Stimulated activated CD4-positive, alpha-beta T cell treated with anti-CD3 and anti-CD28 coated beads, Interleukin-4, amount 100 ng/mL, for 24 hours (primary cell): ENCODE measurements around the gene TIGD1.
"Not testable (repeated sequence)": the region's sequence is repeated elsewhere in the genome, so short reads cannot be mapped to it uniquely, and the experiment has no call there.

Experiments
- DNase-seq: peaks from one replicate; pipeline ENCODE4 v3.0.0-alpha.2; 2020

TIGD1 gene

DNA sequence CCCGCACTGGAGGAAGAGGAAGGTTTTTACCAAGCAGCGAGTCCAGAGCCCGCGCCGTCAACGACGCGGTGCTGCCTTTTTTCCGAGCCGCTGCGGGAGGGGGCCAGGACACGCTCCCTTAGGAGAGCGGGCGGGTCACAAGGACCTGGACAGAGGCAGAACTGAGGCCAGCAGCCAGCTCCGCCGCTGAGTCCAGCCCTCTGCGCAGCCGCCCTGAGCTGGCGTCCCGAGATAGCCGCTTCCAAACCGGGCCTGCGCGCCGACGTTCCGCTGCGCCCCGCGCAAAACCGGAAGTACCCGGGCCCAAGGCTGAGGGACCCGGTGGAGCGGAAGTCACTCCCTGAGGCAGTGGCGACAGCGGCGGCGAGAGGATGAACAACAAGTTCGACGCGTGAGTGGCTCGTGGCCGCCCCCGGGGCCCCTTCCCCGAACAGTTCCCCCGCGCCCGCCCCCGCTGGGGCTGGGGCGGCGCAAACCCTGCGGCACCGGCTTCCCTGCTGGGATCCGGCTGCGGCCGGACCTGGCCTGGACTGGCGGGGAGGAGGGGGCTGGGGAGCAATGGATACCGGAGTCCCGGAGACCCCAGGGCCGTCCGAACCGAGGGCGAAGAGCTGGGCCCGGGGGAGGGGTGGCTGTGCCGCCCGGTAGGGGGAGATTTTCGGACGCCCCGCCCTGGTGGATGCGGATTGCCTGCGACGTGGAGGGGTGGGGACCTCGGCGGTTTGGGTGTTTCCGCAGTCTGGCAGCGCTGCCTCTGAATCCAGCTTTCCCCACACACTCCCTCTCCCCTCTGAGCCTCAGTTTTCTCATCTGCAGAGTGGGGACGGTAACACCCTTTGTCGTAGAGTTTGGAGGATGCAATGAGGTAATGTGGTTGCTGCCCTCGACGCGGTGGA lies at the start of gene TIGD1, which contains the start of gene EIF4E2:
Gene TIGD1, minus strand, starts transcription at position 204 of the 896 bp plus-strand sequence. CDS start 675 bp downstream, outside the sequence.
Gene EIF4E2, plus strand, starts transcription at position 336 of the 896 bp plus-strand sequence. Its CDS starts 36 bp downstream, at position 372.
- peak; percentile 94 for DNase-seq

DNA sequence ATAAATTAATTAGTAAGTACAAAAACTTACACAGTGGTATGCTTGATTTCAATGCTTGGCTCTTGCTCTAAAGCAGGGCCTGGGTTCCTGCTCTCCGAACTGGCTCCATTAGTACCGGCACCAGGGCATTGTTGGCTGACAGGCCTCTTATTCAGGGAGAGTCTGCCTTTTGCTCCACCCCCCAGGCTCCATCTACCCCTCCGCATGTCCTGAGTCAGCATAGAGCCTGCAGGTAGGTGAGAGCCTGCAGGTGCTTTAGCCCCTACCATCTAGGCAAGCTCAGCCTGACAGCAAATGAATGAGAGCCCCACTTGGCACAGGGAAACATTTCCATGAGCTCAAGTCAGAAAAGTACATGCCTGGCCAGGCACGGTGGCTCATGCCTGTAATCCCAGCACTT lies 47.9 kb upstream of the TIGD1 start:
- DNase-seq, result no peak

DNA sequence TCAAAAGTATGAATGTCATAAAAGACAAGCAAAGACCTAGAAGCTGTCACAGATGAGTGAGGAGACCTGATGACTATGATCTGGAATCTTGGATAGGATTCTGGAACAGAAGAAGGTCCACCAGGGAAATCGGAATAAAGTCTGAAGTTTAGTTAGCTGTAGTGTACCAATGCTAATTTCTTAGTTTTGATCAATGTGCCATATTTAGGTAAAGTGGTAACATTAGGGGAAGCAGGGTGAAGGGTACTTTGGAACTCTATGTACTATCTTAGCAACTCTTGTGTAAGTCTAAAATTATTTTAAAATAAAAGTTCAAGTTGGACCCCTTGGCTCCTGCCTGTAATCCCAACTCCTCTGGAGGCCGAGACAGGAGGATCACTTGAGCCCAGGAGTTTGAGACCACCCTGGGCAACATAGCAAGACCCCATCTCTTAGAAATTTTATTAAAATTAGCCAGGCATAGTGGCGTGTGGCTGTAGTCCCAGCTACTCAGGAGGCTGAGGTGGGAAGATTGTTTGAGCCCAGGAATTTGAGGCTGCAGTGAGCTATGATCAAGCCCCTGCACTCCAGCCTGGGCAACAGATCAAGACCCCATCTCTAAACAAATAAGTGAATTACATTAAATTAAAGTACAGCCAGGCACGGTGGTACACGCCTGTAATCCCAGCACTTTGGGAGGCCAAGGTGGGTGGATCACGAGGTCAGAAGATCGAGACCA lies 47.2 kb upstream of the TIGD1 start:
- no peak for DNase-seq

DNA sequence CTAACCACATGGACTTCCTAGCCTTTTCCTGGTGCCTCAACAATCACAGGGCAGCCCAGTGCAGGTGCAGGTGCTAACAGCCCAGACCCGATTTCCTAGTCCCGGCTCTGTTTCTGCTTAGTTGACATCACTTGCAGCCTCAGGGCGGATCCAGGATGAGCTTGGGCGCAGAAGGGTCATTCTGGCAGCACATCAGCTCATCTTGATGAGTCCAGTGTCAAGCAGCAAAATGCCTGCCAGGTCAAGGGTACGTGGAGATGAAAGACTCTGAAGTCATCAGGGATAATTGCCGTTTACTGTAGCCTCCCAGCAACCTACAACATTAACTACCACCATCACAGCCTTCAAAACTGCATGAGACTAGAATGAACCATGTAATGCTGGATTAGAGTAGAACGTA lies 43.6 kb upstream of the TIGD1 start:
- no peak for DNase-seq

DNA sequence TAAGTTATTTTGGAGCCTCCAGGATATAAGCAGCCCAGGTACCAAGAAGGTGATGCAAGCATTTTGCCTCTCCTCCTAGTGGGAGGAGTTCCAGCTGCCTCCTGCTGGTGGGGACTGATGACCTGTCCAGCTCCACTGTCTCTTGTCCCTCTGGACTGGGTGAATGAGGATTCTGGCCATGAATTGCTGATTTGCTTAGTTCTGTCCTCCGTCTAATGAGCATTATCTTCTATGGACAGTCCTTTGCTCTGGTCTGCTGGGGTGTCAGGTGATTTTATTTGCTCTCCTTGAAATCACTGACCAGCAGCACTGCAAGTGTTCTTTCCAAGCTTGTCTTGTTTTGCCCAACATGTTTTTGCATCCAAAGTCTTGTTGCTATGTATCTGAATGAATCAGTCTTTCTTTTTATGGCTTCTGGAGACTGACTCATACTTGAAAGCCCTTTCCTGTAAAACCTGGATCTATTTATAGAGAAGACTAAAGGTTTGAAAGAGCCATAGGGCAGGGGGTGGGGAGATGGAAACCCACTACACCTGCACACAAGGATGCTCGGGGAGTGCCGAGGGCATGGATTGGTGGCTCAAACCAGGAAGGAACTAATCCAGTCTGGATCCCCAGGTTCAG lies 42.5 kb upstream of the TIGD1 start:
- DNase-seq, result no peak

DNA sequence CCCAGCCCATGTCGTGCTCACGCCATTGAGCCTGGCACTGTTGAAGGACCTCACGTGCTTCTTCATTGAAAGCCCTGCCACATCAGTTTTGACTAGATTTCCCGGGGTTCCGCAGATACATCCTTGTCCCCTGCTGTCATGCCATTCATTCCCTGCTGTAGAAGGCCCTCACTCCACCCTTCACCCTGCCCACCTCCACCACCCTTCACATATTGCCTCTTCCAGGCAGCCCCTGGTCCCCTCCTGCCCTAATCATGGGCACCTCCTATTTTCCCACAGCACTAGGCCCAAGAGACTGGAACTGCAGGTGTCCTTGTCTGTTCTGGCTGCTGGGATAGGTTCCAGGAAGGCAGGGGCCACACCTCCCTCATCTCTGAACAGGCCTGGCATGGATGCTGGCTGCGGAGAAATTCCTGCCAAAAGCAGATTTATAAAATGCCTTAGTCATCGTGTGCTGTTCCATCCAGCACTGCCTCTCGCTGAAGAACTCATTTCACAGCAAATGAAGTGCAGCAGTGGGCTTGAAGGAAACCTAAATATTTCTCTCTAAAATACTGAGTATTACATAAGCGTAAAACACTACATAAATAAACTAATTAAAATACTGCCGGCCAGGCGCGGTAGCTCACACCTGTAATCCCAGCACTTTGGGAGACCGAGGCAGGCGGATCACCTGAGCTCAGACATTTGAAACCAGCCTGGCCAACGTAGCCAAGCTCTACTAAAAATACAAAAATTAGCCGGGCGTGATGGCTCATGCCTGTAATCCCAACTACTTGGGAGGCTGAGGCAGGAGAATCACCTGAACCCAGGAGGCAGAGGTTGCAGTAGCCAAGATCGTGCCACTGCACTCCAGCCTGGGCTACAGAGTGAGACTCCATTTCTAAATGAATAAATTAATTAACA lies 38.6 kb upstream of the TIGD1 start:
- DNase-seq, result no peak

DNA sequence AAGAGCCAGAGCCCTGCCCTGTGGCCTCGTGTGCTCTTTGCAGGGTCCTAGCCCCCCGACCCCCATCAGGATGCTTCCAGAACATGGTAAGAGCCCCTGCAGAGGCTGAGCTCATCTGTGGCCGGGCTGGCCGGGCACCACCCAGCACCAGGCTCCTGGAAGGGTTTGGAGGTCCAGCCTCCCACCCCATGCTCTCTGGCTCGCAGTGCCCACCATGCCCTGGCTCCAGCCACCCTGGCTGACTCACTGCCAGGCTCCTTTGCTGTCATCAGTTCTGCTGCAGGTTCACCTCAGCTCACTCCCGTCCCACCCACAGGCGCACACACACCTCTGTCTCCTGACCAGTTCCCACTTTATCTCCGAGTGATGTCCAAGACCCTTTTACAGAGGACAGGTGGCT lies 37.7 kb upstream of the TIGD1 start:
- DNase-seq, result no peak

DNA sequence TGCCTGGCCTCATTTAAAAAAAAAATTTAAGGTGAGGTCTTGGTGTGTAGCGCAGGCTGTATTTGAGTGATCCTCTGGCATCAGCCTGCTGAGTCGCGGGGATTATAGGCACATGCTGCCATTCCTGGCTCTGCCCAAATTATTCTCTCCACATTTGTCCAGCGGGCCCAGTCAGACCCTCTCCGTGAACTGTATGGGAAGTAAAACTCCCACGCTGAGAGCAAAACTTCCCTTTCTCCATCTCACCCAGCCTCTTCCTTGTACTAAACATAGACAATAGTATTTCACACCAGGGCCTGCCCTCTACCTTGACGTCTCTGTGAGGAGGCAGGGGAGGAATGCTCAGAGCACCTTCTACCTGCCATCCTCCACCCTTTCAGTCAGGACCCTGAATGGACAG lies 37.2 kb upstream of the TIGD1 start:
- DNase-seq, result no peak

DNA sequence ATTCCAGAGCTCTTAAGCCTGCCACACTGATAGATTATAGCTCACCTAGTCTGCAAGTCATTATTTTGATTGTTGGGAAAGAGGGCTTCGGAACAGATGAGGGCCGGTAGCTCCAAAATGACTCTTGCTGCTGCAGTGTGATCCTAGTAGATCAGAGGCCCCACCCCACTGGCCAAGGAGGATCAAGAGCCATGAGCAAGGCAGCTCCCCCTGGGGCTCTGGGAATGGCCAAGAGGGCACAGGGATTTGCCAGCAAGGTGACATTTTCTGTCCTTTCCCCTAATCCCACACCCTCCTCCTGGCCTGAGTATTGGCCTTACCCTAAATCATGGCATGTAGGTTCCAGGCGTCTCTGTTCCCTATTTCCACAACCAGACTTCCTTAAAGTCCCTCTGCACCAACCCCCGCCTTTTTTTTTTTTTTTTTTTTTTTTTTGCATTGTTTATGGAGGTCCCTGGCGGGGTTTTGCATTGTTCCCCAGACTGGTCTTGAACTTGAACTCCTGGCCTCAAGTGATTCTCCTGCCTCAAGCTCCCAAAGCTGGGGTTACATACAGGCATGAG lies 36.7 kb upstream of the TIGD1 start:
- no peak for DNase-seq

DNA sequence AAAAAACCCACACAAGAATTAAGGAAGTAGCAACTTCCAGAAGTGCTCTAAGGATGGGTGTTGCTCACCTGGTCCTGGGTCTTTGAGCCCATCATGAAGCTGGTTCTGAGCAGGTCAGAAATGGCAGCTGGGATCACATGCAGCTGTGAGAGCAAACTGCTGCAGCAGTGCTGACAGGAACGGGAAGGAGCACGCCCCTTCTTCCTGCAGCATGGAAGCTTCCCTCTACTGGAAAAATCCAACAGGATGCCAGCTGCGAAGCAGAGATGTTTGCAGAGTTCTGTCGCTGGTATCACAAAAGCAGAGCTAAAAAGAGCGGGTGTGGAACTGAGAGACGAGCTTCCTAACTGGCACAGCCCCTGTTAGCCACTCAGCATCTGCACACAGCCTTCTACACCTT lies 33.9 kb upstream of the TIGD1 start:
- no peak for DNase-seq

DNA sequence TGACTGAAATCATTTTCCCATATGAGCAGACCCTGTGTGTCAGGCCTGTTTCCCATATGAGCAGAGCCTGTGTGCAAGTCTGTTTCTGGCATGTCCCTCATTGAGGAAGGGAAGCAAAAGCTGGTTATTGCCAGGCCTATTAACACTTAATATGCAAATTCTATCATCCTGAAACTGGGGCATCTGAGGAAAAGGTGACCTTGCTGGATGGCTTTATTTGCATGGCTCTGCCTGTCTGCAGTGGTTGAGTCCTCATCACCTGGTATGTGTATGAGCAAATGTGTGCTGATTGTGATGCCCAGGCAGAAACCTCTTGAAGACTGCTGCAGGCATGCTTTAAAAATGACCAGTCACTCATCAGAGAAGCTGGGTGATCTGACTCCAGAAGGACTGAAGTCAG lies 31.4 kb upstream of the TIGD1 start:
- no peak for DNase-seq

DNA sequence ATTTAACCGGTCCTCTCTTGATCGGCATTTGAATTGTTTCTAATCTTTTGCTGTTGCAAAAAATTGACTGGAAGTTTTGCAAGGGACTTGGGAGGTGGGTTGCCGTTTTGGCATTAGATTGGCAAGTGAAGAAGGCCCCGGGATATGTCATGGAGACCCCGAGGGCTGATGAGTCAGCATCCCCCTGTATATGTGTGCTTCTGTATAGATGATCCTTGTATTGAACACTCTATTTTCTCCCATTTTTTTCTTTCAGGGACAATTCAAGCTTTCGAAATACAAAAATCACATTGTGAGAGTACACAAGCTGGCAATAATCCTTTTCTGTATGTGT lies 30.3 kb upstream of the TIGD1 start:
- no peak for DNase-seq

DNA sequence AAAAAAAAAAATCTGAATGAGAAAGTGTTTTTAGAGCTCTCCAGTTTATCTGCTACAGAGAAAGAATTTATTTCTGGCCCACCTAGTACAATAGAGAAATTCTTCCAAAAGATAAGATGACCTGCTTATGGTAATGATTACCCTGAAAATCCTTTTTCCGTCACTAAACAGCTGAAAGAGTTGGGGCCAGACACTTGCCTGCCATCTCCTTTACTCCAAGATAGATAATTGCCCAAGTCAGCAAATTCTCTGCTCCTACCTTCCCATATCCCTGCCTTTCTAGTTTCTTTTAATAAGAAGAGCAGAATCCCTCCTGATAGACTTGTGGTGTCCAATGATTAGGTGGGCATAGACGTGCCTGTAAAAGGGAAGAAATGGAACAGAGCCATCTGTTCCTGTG lies 28.3 kb upstream of the TIGD1 start:
- no peak for DNase-seq

DNA sequence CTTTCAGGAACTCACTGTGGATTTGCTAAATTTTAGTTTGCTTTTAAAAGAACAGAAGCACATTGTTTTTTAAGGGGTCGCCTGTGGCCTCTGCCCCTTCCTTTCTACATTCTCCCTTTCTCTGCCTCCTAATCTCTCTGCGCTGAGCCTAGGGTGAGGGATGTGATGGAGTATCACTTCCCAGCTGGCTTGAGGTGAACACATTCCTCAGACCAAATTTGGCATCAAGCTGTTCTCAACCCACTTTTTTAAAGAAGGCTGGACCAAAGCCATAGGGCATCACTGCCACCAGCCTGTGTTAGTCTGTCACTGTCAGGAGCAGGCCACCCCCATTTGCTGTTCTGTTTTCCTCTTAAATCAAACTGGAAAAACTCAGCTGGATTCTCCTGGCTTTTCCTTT lies 27.5 kb upstream of the TIGD1 start:
- DNase-seq, result no peak

DNA sequence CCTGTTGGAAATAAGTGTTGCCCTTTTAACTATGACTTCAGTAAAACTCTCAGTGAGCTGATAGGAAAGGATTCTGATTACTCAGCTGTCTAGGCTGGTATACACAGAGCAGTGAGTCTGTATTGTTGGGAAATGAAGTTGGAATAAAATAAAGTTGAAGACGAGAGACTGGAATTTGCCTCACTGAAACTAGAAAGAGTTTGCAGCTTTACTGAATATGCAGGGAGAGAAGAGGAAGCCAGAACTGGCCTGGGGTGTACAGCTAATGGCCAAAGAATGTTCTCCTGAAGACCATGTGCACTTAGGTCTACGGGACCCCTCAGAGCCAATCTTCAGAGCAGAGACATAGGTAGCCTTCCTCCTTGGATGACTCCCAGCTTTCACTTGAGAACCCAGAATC lies 26.6 kb upstream of the TIGD1 start:
- no peak for DNase-seq

DNA sequence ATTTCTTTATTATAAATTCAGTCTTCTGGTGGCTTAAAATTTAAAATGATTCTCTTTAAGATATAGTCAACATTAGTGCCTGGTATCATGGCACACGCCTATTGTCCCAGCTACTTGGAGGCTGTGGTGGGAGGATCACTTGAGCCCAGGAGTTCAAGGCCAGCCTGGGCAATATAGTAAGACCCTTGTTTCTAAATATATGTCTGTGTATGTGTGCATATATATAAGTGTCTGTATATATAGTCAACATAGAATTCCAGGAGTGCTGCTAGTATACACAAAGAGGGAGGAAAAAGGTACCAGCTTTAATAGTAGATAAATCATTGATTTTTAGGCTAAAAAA lies 25.0 kb upstream of the TIGD1 start:
- no peak for DNase-seq

DNA sequence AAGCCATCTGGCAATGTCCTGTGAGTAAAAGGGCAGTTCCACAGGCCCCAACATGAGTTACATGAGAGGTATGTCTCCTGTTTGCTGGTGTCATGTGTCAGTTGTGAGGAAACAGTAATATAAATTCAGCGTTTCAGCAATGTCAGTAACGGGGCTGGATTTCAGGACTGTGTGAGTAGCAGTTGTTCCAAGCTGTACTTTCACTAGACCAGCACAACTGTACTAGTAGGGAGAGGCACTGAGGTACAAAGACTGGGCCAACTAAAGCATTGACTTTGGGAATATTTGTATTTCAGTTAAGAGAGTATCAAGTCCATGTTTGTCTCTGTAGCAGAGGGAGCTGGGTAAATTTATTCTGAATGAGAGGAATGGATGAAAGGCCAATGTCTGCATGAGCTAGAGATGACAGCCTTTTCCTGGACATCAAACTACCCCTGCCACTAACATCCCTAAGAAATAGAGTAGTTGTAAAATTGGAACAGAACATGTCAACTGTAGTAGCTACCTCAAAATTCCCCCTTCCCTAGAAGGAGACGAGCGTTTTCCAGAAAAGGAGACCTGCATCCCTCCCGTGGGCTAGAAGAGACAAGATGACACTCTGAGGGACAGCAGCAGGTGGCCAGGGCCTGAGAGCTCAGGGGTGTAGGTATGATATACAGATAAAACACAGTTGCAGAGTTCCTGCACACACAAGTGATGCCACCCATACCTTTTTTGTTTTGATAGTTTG lies 24.5 kb upstream of the TIGD1 start:
- no peak for DNase-seq

DNA sequence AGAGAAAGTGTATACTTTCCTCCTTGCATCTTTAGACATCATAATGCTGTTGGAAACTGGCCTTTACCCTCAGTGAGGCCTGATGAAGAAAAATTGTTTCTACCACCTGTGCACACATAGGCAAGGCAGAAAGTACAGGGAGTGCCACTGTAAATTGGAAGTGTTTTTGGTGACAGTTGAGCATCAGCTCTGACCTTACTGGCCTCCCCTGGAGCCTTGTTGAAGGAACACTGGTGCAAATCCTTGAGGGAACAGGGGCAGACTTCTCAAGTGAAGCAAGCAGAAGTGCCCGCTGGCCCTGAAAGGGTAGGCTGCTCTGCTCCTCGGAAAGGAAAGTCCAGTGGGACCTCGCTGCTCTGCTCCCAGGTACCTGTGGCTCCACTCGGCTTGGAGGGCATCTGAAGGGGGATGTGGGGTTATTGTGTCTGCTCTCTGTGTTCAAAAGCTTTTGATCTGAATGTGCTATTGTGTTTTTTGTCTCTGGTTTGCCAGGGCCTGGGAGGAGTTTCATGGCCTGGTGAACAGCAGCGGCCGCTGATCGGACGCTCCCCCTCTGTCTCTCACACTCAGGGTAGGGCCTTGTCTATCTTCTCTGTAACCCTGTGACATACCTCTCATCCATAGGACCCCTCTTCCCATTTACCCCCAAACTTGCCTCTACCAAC lies 23.5 kb upstream of the TIGD1 start:
- DNase-seq, result no peak

DNA sequence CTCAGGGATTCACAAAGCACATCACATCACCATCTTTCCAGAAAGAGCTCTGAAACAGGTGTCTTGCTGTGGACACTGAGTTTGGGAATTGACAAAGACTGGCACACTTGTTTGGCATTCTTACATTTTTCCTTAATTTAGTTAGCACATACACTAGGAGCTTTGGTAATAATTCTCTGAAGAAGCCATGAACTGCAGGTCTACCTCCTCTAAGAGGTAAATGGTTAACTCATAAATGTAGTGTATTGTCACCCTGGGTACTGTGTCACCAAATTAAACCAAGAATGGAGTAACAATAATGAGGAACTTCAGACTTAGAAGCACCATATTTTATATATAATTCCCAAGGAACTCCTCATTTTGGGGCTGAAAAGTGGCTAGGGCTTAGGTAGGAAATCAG lies 22.7 kb upstream of the TIGD1 start:
- no peak for DNase-seq

DNA sequence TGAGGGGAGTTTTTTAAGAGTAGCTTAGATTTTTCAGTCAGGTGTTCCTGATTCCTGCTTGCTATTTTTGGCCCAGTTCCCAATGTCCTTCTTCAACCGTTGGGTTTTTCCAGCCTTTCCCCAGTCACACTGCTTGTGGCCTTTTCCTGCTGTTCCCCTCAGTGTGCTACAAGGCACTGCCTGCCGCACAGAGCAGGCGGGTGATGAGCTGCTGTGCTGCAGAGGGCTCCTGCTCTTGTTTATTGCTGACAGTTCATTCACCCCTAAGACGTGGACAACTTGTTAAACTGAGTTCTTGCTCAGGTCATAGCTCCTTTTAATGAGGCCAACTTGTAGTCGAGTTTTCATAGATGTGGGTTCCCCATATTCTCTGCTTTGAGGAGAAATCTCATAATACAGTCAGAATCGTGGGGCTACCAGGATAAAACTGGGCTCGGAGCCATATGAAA lies 20.7 kb upstream of the TIGD1 start:
- DNase-seq, result no peak

DNA sequence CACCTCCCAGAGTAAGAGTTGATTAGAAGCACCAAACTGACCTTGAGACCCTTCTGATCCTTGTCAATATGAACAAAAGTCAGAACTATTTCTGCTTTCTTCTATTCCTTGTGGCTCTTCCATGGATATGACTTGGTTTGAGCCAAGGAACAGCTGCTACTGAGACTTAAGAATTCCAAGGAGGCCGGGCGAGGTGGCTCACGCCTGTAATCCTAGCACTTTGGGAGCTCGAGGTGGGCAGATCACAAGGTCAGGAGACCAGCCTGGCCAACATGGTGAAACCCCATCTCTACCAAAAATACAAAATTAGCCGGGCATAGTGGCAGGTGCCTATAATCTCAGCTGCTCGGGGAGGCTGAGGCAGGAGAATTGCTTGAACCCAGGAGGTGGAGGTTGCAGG lies 20.1 kb upstream of the TIGD1 start:
- not testable (repeated sequence) for DNase-seq
